Ureter (tissue), 1 donor: ENCODE data around the gene COL4A1. TPM values are rescaled to one million over a fixed set of nuclear protein-coding genes. Genes with fewer than 3 reads are reported as not detected.

Experiments used
- DNase-seq: peaks from one replicate; pipeline ENCODE4 v3.0.0-alpha.2; 2020; ENCODE audit warnings: low spot score
- total RNA-seq: library from RNA; stranded (reverse); gene quantifications from one replicate; pipeline ENCODE4 v1.2.4, GENCODE V29; 2023
- donor health status: DM: yes; HTN: yes; CAD: no.

Gene COL4A1
- total RNA-seq, result 144 TPM

GRCh38 chr13:110306960-110307766, at the start of gene COL4A1, which contains the start of gene COL4A2:
Gene COL4A1 (minus strand): TSS chr13:110307157. CDS start chr13:110307027, 130 bp downstream.
Gene COL4A2 (plus strand): TSS chr13:110307284. CDS start chr13:110307904, 620 bp downstream.
- DNase-seq, result peak; percentile 77

GRCh38 chr13:110356362-110356761, 49.4 kb upstream of the COL4A1 start:
- DNase-seq, result no peak

- DNase-seq, result no peak
These were observed 47.9 kb upstream of the COL4A1 start for GRCh38 chr13:110354715-110355473.

DNA sequence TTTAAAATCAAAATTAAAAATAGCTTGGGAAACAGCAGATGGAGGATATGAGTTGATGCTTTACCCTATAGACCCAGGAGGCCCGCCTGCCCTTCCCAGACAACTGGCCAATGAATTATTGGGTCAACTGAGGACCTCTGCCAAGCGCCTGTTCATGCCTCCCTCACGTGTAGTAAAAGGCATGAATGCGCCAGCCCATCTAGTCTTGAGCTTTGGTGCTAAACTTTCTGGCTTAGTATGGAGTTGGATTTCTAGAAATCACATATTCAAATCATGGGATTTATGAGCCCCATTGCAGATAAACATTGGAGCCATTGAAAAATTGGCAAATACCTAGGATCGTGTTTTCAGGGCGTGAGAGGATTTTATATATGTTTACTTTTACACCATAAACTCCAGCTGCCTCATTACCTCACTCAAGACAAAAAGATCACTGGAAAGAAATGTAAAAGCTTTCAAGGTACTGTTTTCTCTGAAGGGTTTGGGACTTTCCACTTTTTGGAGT, 47.2 kb upstream of the COL4A1 start:
- DNase-seq, result no peak

DNA sequence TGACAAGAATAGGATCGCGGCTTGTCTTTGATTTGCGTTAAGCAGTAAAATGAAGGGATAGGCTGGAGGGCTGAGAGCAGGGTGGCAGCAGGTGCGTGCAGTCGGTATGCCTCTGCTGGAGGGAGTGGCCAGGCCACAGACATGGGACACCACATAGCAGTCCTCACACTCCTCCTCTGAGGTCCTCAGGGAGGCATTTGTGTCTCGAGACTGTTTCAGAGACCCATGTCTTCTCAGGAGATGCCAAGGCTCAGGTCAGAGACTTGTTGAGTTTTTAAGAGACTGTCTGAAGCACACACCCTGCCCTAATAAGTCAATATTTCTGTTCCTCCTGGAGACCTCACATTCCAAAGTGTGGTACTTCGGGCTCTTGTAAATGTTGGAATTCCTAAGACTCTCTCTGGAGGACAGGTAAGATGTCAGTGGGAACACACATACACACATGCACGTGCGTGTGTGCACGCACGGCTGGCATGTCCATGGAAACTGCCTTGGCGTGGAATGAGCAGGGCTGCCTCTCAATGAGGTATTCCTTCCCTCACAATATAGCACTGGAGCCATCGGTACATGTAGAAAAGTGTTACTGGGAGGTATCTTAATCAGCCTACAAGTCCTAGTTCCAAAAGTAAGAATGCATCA, 46.5 kb upstream of the COL4A1 start:
- DNase-seq, result no peak

- DNase-seq, result no peak
These were observed 45.8 kb upstream of the COL4A1 start for GRCh38 chr13:110352735-110353134.

DNA sequence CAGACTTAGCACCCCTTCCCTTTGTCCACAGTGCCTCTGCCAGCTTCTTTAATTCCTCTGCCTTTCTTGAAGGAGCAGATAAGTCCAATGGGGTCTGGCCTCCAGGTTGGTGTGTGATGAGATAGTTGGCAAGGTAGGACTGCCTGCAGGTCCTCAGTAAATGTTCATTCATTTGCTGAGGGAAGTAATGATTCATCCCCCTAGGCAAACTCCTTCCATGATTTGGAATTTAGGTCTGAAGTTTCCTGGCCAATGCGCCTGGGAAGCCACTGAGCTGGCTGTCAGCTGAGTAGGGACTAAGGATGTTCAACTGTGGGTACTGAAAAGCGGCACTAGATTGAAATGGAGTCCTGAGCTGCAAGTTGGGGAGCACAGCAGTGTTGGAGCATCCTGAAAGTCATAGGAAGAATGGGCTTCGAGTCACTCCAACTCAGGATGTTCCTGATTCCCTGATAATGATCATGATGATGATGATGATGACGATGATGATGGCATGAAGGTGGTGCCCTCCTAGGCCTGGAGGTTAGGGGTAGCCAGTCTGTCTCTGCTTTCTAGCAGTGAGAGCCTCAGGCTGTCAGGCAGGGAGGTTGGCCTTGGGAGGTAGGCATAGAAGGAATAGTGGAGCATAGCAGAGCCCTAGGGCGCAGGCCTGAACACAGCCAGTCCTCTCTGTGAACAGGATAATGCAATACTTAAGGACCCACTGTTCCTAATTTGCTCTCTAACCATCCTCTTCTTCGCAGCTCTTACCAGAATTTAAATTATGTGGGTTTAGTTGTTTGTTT, 44.9 kb upstream of the COL4A1 start:
- DNase-seq, result no peak

GRCh38 chr13:110350509-110350908, 43.6 kb upstream of the COL4A1 start:
- no peak for DNase-seq

GRCh38 chr13:110350049-110350448, 43.1 kb upstream of the COL4A1 start:
- no peak for DNase-seq

- DNase-seq, result no peak
These were observed 42.3 kb upstream of the COL4A1 start for GRCh38 chr13:110349239-110349638.

- DNase-seq, result no peak
These were observed 41.5 kb upstream of the COL4A1 start for GRCh38 chr13:110348309-110349105.

DNA sequence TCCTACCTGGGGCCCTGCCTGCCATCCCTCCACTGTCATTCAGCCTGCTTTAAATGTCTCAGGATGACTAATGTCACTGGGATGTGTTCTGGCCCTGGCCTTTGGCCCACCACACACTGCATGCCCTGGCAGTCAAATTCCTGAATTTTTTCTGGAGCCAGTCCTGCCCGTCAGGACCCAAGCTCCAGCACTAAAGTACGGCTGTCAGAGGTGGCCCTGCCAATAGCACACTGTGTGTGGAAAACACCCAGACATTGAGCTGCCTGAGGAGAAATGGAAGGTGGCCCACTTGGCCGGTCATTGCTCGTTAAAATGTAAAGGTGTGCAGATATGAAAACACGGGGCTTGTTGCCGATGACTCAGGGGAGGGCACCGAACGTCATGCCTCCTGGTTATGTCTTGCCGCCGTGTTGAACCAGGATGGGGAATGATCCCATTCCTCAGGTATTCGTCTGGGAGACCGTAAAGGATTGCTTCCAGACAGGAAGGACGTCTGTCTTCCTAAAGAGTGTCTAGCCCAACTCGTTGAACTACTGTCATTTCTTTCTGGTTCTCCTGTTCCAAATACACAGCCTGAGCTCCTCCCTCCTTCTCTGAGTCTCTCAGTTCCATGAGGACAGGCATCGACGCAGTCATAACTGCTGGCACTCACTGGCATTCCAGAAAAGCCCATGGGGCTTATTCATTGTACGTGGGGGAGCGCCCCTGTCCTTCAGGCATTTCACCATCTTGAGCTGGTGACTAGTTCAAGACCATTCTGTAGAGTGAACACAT, 40.8 kb upstream of the COL4A1 start:
- no peak for DNase-seq

- DNase-seq, result no peak
These were observed 40.1 kb upstream of the COL4A1 start for GRCh38 chr13:110347088-110347487.

- no peak for DNase-seq
These were observed 39.7 kb upstream of the COL4A1 start for GRCh38 chr13:110346661-110347067.

- DNase-seq, result no peak
These were observed 38.7 kb upstream of the COL4A1 start for GRCh38 chr13:110345701-110346100.

GRCh38 chr13:110345266-110345665, 38.3 kb upstream of the COL4A1 start:
- no peak for DNase-seq

GRCh38 chr13:110344320-110344719, 37.4 kb upstream of the COL4A1 start:
- DNase-seq, result no peak

GRCh38 chr13:110343241-110343865, 36.4 kb upstream of the COL4A1 start:
- DNase-seq, result no peak

GRCh38 chr13:110342474-110342873, 35.5 kb upstream of the COL4A1 start:
- no peak for DNase-seq
